Stimulated activated memory B cell treated with anti-CD40 and anti-IgM and Interleukin-4, amounts not matched to agents 10 μg/mL and 1 μg/mL and 100 μg/mL, for 72 hours (primary cell): Measurements from ENCODE around the gene PLCD1.

Experiments
- ATAC-seq: fragments of 150-1000 bp; cut with Tn5 transposase; 2 replicates; pipeline ENCODE4 v1.10.0; 2021
- H3K27ac Mint-ChIP-seq: one replicate; pipeline ENCODE4 v1.8.0; 2022; ENCODE audit warnings: mild to moderate bottlenecking, mixed read lengths
- H3K27me3 Mint-ChIP-seq: one replicate; pipeline ENCODE4 v1.8.0; 2022; ENCODE audit warnings: mixed read lengths
- H3K36me3 Mint-ChIP-seq: one replicate; pipeline ENCODE4 v1.8.0; 2022; ENCODE audit warnings: mixed read lengths
- H3K4me1 Mint-ChIP-seq: one replicate; pipeline ENCODE4 v1.8.0; 2022; ENCODE audit warnings: mixed read lengths
- H3K4me3 Mint-ChIP-seq: one replicate; pipeline ENCODE4 v1.8.0; 2022; ENCODE audit warnings: mild to moderate bottlenecking, moderate library complexity, mixed read lengths
- H3K9me3 Mint-ChIP-seq: one replicate; pipeline ENCODE4 v1.8.0; 2022; ENCODE audit warnings: mixed read lengths

Gene PLCD1

DNA sequence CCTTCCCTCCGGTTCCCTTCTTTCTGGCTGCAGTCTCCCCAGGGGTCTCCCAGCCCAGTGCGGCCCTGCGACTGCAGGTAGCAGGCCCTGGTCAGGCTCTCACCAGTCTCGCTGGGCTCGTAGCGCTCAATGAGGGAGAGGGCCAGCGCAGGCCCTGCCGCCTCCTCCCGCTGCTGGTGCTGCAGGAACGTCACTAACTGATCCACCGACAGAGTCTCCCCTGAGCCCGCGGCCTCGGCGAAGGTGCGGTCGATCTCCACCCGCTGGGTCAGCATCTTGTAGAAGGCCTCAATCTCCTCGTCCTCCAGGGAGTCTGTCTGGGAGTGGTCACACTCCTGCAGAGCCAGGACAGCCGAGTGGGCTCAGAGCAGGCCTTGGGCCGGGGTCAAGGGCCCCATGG is 18.3 kb downstream of the PLCD1 start:
- no peaks in the 10 kb centered on the region for H3K9me3 Mint-ChIP-seq
- H3K4me3 Mint-ChIP-seq = no peak overlapping the region
- H3K36me3 Mint-ChIP-seq = peaks cover 19% of the 10 kb centered on the region
- H3K27ac Mint-ChIP-seq = no peak overlapping the region
- ATAC-seq = no peak
- H3K4me1 Mint-ChIP-seq = peaks cover 14% of the 10 kb centered on the region
- no peaks in the 10 kb centered on the region for H3K27me3 Mint-ChIP-seq

- no peak overlapping the region for H3K27ac Mint-ChIP-seq
- H3K4me3 Mint-ChIP-seq = no peak overlapping the region
- no peaks in the 10 kb centered on the region for H3K27me3 Mint-ChIP-seq
- H3K36me3 Mint-ChIP-seq = peaks cover 8% of the 10 kb centered on the region
- no peaks in the 10 kb centered on the region for H3K9me3 Mint-ChIP-seq
- peaks cover 14% of the 10 kb centered on the region for H3K4me1 Mint-ChIP-seq
- ATAC-seq = peak; percentile 27
Measured at GRCh38 chr3:38009807-38010591, 19.4 kb downstream of the PLCD1 start.

DNA sequence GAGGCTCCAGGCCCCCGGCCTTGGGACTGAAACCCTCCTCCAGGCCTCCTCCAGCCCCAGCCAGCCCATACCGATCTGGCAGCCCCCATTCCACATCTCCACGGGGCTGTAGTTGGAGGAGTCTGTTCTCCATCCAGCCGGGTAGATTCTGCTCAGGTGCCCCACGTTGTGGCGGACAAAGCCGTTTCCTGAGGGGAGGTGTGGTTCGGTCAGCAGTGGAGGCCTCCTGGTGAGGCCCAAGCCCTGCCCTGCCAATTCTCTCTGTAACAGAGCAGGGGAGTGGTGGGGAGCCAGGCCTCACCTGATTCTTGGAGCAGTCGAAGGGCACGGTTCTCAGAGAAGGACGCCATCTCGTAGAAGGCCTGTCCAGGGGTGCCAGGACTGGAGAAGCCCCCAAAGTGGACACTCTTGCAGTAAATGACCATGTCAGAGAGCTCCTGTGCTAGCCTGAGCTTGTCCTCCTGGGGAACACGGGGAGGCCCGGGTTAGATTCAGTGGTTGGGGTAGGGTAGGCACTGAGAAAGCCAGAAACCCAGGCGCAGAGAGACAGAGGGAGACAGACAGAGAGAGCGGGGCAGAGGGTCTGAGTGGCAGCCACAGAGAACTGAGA is 20.4 kb downstream of the PLCD1 start:
- H3K27ac Mint-ChIP-seq = no peak overlapping the region
- peaks cover 4% of the 10 kb centered on the region for H3K36me3 Mint-ChIP-seq
- ATAC-seq = no peak
- no peaks in the 10 kb centered on the region for H3K27me3 Mint-ChIP-seq
- H3K4me1 Mint-ChIP-seq = peaks cover 14% of the 10 kb centered on the region
- H3K9me3 Mint-ChIP-seq = no peaks in the 10 kb centered on the region
- H3K4me3 Mint-ChIP-seq = no peak overlapping the region

DNA sequence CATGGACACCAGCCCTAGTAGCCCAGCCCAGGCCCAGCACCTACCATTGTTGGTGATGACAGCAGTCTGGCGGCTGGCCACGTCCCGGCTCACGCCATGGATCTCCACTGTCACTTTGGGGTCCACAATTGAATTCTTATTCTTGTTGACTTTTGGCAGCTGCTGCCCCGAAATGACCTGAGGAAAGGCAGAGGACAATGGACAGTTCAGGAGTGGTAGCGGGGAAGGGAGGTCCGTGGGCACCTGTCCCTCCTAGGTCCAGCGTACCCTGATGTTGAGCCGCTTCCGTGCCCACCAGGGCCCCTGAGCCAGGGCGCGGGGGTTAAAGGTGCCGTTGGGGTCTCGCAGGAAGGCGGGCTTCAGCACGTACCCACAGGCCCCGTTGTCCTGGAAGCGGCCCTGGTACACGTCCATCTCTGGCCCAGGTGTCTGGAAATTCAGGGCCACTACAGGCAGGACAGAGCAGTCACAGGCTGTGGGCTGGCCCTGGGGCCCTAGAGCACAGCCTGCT is 21.2 kb downstream of the PLCD1 start:
- H3K4me1 Mint-ChIP-seq = peaks cover 18% of the 10 kb centered on the region
- no peak overlapping the region for H3K4me3 Mint-ChIP-seq
- H3K36me3 Mint-ChIP-seq = peaks cover 4% of the 10 kb centered on the region
- H3K27ac Mint-ChIP-seq = no peak overlapping the region
- H3K27me3 Mint-ChIP-seq = no peaks in the 10 kb centered on the region
- ATAC-seq = peak; percentile 4
- H3K9me3 Mint-ChIP-seq = no peaks in the 10 kb centered on the region

DNA sequence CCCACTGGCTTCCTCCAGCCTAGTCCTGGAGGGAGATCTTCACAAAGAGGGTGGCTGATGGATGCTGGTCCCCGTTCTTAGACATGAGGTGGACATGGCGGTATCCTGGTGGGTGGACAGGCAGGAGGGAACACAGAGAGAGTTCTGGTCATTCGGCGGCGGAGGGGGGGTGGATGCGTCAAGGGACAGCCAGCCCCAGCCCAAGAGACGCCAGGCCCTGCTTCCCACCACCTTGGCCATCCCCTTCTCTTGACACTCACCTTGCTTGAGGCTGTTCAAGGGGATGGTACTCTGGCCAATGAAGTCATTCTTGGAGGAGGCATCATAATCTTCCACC is 21.7 kb downstream of the PLCD1 start:
- no peaks in the 10 kb centered on the region for H3K9me3 Mint-ChIP-seq
- no peaks in the 10 kb centered on the region for H3K27me3 Mint-ChIP-seq
- no peak for ATAC-seq
- peaks cover 4% of the 10 kb centered on the region for H3K36me3 Mint-ChIP-seq
- H3K4me1 Mint-ChIP-seq = peaks cover 23% of the 10 kb centered on the region
- H3K27ac Mint-ChIP-seq = no peak overlapping the region
- H3K4me3 Mint-ChIP-seq = no peak overlapping the region

- H3K36me3 Mint-ChIP-seq = peaks cover 15% of the 10 kb centered on the region
- ATAC-seq = no peak
- peaks cover 24% of the 10 kb centered on the region for H3K4me1 Mint-ChIP-seq
- no peaks in the 10 kb centered on the region for H3K9me3 Mint-ChIP-seq
- H3K27ac Mint-ChIP-seq = no peak overlapping the region
- H3K4me3 Mint-ChIP-seq = no peak overlapping the region
- H3K27me3 Mint-ChIP-seq = no peaks in the 10 kb centered on the region
Measured at GRCh38 chr3:38006445-38006995, 22.9 kb downstream of the PLCD1 start.

DNA sequence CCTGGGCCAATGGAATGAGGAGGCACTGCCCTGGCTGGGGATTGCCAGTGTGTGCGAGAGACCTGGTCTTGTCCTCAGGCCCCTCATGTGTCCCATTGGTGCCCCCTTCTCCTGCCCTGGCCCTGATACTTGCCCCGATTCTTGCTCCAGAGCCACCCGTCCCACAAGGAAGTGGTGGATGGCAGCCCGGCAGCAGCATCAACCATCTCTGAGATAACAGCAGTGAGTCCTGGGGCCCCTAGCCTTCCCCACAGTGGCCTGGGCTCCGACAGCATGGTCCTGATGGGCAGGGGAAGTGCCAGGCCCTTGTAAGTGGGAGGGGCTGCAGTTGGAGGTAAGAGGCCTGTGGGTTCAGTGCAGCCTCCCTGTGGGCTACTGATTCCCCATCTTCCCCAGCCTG is 23.4 kb downstream of the PLCD1 start:
- H3K27me3 Mint-ChIP-seq = no peaks in the 10 kb centered on the region
- no peak overlapping the region for H3K4me3 Mint-ChIP-seq
- ATAC-seq = no peak
- H3K9me3 Mint-ChIP-seq = no peaks in the 10 kb centered on the region
- peaks cover 15% of the 10 kb centered on the region for H3K36me3 Mint-ChIP-seq
- peaks cover 24% of the 10 kb centered on the region for H3K4me1 Mint-ChIP-seq
- H3K27ac Mint-ChIP-seq = no peak overlapping the region

GRCh38 chr3:38005076-38006020 is 24.1 kb downstream of the PLCD1 start:
- Mint-ChIP-seq H3K27me3 (no peaks in the 10 kb centered on the region), H3K27ac (no peak overlapping the region), H3K9me3 (no peaks in the 10 kb centered on the region), H3K4me3 (no peak overlapping the region), H3K36me3 (peaks cover 18% of the 10 kb centered on the region), H3K4me1 (peaks cover 26% of the 10 kb centered on the region)
- no peak for ATAC-seq

GRCh38 chr3:38004415-38005075 is 24.9 kb downstream of the PLCD1 start:
- ATAC-seq = peak; percentile 62
- Mint-ChIP-seq H3K36me3 (peaks cover 26% of the 10 kb centered on the region), H3K9me3 (no peaks in the 10 kb centered on the region), H3K27me3 (no peaks in the 10 kb centered on the region), H3K27ac (no peak overlapping the region), H3K4me1 (peaks cover 26% of the 10 kb centered on the region), H3K4me3 (no peak overlapping the region)

GRCh38 chr3:38003817-38004414 is 25.5 kb downstream of the PLCD1 start:
- H3K36me3 Mint-ChIP-seq = peaks cover 29% of the 10 kb centered on the region
- no peaks in the 10 kb centered on the region for H3K9me3 Mint-ChIP-seq
- H3K4me3 Mint-ChIP-seq = no peak overlapping the region
- no peaks in the 10 kb centered on the region for H3K27me3 Mint-ChIP-seq
- no peak overlapping the region for H3K27ac Mint-ChIP-seq
- ATAC-seq = no peak
- peaks cover 26% of the 10 kb centered on the region for H3K4me1 Mint-ChIP-seq

GRCh38 chr3:38003371-38003816 is 26.0 kb downstream of the PLCD1 start:
- H3K9me3 Mint-ChIP-seq = no peaks in the 10 kb centered on the region
- H3K4me1 Mint-ChIP-seq = peaks cover 32% of the 10 kb centered on the region
- H3K27me3 Mint-ChIP-seq = no peaks in the 10 kb centered on the region
- ATAC-seq = no peak
- peaks cover 29% of the 10 kb centered on the region for H3K36me3 Mint-ChIP-seq
- H3K4me3 Mint-ChIP-seq = no peak overlapping the region
- no peak overlapping the region for H3K27ac Mint-ChIP-seq

DNA sequence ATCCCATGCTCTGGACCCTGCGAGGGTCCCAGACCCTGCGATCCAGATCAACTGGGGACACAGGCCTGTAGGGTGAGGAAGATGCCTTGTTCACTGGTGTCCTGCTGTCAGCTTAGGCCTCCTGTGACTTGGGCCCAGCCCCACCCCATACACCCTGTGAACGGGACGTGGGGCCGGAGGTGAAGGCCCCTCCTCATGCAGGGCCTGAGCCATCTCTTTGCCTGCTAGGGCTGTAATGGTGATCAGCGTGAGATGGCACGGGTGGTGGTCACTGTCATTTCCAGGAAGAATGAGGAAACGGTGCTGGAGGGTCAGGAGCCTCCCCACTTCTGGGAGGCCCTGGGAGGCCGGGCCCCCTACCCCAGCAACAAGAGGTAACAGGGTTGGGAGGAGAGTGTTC is 26.5 kb downstream of the PLCD1 start:
- Mint-ChIP-seq H3K36me3 (peaks cover 29% of the 10 kb centered on the region), H3K4me3 (no peak overlapping the region), H3K4me1 (peaks cover 36% of the 10 kb centered on the region), H3K27ac (no peak overlapping the region), H3K9me3 (no peaks in the 10 kb centered on the region), H3K27me3 (no peaks in the 10 kb centered on the region)
- no peak for ATAC-seq

- H3K4me1 Mint-ChIP-seq = peaks cover 37% of the 10 kb centered on the region
- no peaks in the 10 kb centered on the region for H3K9me3 Mint-ChIP-seq
- H3K27me3 Mint-ChIP-seq = no peaks in the 10 kb centered on the region
- H3K27ac Mint-ChIP-seq = no peak overlapping the region
- H3K4me3 Mint-ChIP-seq = no peak overlapping the region
- H3K36me3 Mint-ChIP-seq = peaks cover 26% of the 10 kb centered on the region
- no peak for ATAC-seq
Measured at GRCh38 chr3:38002291-38002876, 27.1 kb downstream of the PLCD1 start.

DNA sequence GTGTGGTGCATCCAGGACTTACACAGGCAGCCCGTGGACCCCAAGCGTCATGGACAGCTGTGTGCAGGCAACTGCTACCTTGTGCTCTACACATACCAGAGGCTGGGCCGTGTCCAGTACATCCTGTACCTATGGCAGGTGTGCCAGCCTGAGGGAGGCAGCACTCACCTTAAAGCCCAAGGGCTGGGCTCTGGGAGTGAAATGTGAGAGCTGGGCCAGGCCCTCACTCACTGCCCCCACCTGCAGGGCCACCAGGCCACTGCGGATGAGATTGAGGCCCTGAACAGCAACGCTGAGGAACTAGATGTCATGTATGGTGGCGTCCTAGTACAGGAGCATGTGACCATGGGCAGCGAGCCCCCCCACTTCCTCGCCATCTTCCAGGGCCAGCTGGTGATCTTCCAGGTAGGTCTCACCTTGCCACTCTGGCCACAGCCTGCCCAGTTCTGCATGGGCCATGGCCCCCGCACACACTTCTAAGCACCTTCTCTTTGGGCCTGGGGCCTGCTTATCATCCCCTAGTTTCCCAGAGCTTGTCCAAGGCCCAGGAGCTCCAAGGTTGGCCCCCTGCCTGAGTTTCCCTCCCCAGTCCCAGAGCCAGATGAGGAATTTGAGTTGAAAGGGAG is 27.9 kb downstream of the PLCD1 start:
- H3K27ac Mint-ChIP-seq = no peak overlapping the region
- peaks cover 44% of the 10 kb centered on the region for H3K4me1 Mint-ChIP-seq
- no peak for ATAC-seq
- peaks cover 32% of the 10 kb centered on the region for H3K36me3 Mint-ChIP-seq
- H3K27me3 Mint-ChIP-seq = no peaks in the 10 kb centered on the region
- H3K4me3 Mint-ChIP-seq = no peak overlapping the region
- H3K9me3 Mint-ChIP-seq = no peaks in the 10 kb centered on the region
